ENCODE results near the gene STK38L.

The STK38L gene

GRCh38 chr12:27253347-27253746 is 9.3 kb downstream of the STK38L start:
- no peaks in the 10 kb centered on the region for H3K4me1 ChIP-seq (ENCODE audit: insufficient read depth, low read length)
- H3K9ac ChIP-seq (ENCODE audit: low read depth, low read length), result no peak overlapping the region
- no peaks in the 10 kb centered on the region for H3K9me3 ChIP-seq (ENCODE audit: insufficient read depth, low read length, severe bottlenecking)
- H3K27me3 ChIP-seq (ENCODE audit: insufficient read depth, low read length, poor library complexity), result no peaks in the 10 kb centered on the region
- TF ChIP-seq EZH2 (IDR thresholded peaks at IDR 0.05; ENCODE audit: borderline replicate concordance, low read depth, low read length, severe bottlenecking) (no peak), CTCF (IDR thresholded peaks at IDR 0.05; ENCODE audit: borderline replicate concordance, extremely low read depth, low read length, poor library complexity, severe bottlenecking) (no peak)
- no peak overlapping the region for H3K27ac ChIP-seq (ENCODE audit: low read length)
- ATAC-seq (ENCODE audit: insufficient read depth, low read depth) (no peak), DNase-seq (no peak)
- H3K4me3 ChIP-seq (ENCODE audit: low read depth in 1 of 2, low read length in 2 of 2), result no peak overlapping the region
- H4K20me1 ChIP-seq (ENCODE audit: insufficient read depth, low read length), result no peaks in the 10 kb centered on the region
- no peaks in the 10 kb centered on the region for H3K36me3 ChIP-seq (ENCODE audit: insufficient read depth, low read length)
- no peak overlapping the region for H2AFZ ChIP-seq (ENCODE audit: low read depth, low read length)
- no peak overlapping the region for H3K4me2 ChIP-seq (ENCODE audit: insufficient read depth, low read length)
- H3K79me2 ChIP-seq (ENCODE audit: insufficient read depth, low read length), result 0 out of 2 replicates have a peak, but pooled peaks cover 2% of the 10 kb centered on the region

- H4K20me1 ChIP-seq (ENCODE audit: insufficient read depth, low read length), result no peaks in the 10 kb centered on the region
- ATAC-seq (ENCODE audit: insufficient read depth, low read depth), result no peak
- no peaks in the 10 kb centered on the region for H3K79me2 ChIP-seq (ENCODE audit: insufficient read depth, low read length)
Observed at GRCh38 chr12:27255806-27256205, 11.7 kb downstream of the STK38L start.

GRCh38 chr12:27257104-27257843 is 13.2 kb downstream of the STK38L start:
- DNase-seq (no peak), ATAC-seq (ENCODE audit: insufficient read depth, low read depth) (no peak)
- TF ChIP-seq CTCF (IDR thresholded peaks at IDR 0.05; ENCODE audit: borderline replicate concordance, extremely low read depth, low read length, poor library complexity, severe bottlenecking) (no peak), EZH2 (IDR thresholded peaks at IDR 0.05; ENCODE audit: borderline replicate concordance, low read depth, low read length, severe bottlenecking) (no peak)
- Histone ChIP-seq H3K4me1 (ENCODE audit: insufficient read depth, low read length) (no peaks in the 10 kb centered on the region), H3K4me2 (ENCODE audit: insufficient read depth, low read length) (no peak overlapping the region), H3K79me2 (ENCODE audit: insufficient read depth, low read length) (no peaks in the 10 kb centered on the region), H2AFZ (ENCODE audit: low read depth, low read length) (no peak overlapping the region), H3K9me3 (ENCODE audit: insufficient read depth, low read length, severe bottlenecking) (no peaks in the 10 kb centered on the region), H3K27ac (ENCODE audit: low read length) (no peak overlapping the region), H3K4me3 (ENCODE audit: low read depth in 1 of 2, low read length in 2 of 2) (no peak overlapping the region), H3K9ac (ENCODE audit: low read depth, low read length) (no peak overlapping the region), H3K27me3 (ENCODE audit: insufficient read depth, low read length, poor library complexity) (no peaks in the 10 kb centered on the region), H3K36me3 (ENCODE audit: insufficient read depth, low read length) (no peaks in the 10 kb centered on the region), H4K20me1 (ENCODE audit: insufficient read depth, low read length) (no peaks in the 10 kb centered on the region)

More at GRCh38 chr12:27255806-27256205, 11.7 kb downstream of the STK38L start:
- Histone ChIP-seq H3K4me3 (ENCODE audit: low read depth in 1 of 2, low read length in 2 of 2) (no peak overlapping the region), H3K4me1 (ENCODE audit: insufficient read depth, low read length) (no peaks in the 10 kb centered on the region), H3K9ac (ENCODE audit: low read depth, low read length) (no peak overlapping the region), H3K9me3 (ENCODE audit: insufficient read depth, low read length, severe bottlenecking) (no peaks in the 10 kb centered on the region), H3K36me3 (ENCODE audit: insufficient read depth, low read length) (no peaks in the 10 kb centered on the region), H3K4me2 (ENCODE audit: insufficient read depth, low read length) (no peak overlapping the region), H2AFZ (ENCODE audit: low read depth, low read length) (no peak overlapping the region), H3K27ac (ENCODE audit: low read length) (no peak overlapping the region), H3K27me3 (ENCODE audit: insufficient read depth, low read length, poor library complexity) (no peaks in the 10 kb centered on the region)
- no peak for DNase-seq
- TF ChIP-seq CTCF (IDR thresholded peaks at IDR 0.05; ENCODE audit: borderline replicate concordance, extremely low read depth, low read length, poor library complexity, severe bottlenecking), result no peak
- TF ChIP-seq EZH2 (IDR thresholded peaks at IDR 0.05; ENCODE audit: borderline replicate concordance, low read depth, low read length, severe bottlenecking), result no peak
